ENCODE measurements around the gene C6orf120.

DNA sequence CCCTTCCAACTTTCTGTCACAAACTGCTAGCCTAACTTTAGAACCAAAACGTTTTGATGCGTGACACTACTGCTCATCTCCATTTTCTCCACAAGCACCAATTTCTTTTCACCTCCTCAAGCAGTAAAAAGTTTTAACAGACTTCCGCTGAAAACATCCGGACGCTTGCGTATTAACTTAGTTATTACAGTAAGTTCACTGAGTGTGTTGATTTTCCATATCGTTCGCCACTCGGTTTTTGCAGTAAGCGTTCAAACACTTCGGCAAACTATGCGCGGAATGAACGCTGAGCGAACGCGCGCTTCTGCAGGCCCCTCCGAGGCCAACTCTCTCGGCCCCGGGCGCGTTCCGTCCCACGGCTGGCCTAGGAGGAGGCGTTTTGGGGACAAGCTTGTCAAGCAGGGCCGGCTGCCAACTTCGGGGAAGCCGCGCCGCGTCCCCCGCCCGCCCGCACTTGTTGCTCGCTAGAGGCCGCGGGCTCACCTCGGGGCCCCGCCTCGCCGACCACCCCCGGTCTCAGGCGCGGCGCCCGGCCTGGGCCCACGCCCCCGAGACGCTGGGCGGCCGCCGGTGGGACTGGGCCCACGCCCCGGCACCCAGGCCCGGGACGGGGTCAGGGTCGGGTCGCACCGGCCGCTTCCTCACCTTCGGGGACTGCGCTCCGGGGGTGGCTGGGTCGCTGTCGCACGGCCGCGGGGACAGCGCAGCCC lies 21.4 kb downstream of the C6orf120 start:
- TF ChIP-seq, protein P1, sequence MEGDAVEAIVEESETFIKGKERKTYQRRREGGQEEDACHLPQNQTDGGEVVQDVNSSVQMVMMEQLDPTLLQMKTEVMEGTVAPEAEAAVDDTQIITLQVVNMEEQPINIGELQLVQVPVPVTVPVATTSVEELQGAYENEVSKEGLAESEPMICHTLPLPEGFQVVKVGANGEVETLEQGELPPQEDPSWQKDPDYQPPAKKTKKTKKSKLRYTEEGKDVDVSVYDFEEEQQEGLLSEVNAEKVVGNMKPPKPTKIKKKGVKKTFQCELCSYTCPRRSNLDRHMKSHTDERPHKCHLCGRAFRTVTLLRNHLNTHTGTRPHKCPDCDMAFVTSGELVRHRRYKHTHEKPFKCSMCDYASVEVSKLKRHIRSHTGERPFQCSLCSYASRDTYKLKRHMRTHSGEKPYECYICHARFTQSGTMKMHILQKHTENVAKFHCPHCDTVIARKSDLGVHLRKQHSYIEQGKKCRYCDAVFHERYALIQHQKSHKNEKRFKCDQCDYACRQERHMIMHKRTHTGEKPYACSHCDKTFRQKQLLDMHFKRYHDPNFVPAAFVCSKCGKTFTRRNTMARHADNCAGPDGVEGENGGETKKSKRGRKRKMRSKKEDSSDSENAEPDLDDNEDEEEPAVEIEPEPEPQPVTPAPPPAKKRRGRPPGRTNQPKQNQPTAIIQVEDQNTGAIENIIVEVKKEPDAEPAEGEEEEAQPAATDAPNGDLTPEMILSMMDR (IDR thresholded peaks at IDR 0.05; ENCODE audit: insufficient read depth, low read depth, low read length), result no peak
- no peak for TF ChIP-seq EZH2 (IDR thresholded peaks at IDR 0.05; ENCODE audit: insufficient read depth, low read length)
